B cell (primary cell): ENCODE measurements around the gene RAB10. TPM values are rescaled to one million over a fixed set of nuclear protein-coding genes. Genes with fewer than 3 reads are reported as not detected.

Source experiments
- ATAC-seq: fragments of 200-7000 bp; cut with Tn5 transposase; one replicate; pipeline ENCODE4 v1.10.0; 2021; ENCODE audit warnings: low read depth, mild to moderate bottlenecking, moderate number of reproducible peaks, moderate library complexity
- CTCF ChIA-PET: fragments of 350-600 bp; sonication (Branson Sonifier 250); formaldehyde crosslinking; loops from one replicate; lab custom pipeline; 2021; ENCODE audit warnings: antibody characterized with exemption, inconsistent platforms; lab: Charles Lee
- POLR2A ChIA-PET: fragments of 350-600 bp; sonication (Branson Sonifier 250); formaldehyde crosslinking; loops from one replicate; lab custom pipeline; 2021; ENCODE audit warnings: antibody characterized with exemption; lab: Charles Lee
- DNase-seq: peaks from one replicate; pipeline ENCODE4 v3.0.0; 2013
- H2AFZ ChIP-seq: 2 replicates; pipeline ENCODE4 v1.6.1; 2012; ENCODE audit warnings: mild to moderate bottlenecking, low read depth, low read length; ENCODE audit not compliant: insufficient read depth, poor library complexity, severe bottlenecking
- H3K27ac ChIP-seq, 2 donors: 1 replicate in 1 of 2; 2 replicates in 1 of 2; pipeline ENCODE4 v1.5.1; 2012 to 2013; ENCODE audit warnings: low read length in 2 of 2, mild to moderate bottlenecking in 2 of 2, moderate library complexity in 1 of 2
- H3K27me3 ChIP-seq, 4 experiments: fragments of 200-600 bp in 1 of 4; sonication (generic) in 1 of 4; replicated peaks in 1 of 4; 1 replicate in 2 of 4; 2 replicates in 2 of 4; pipeline versions ENCODE4 v1.6.1 to v1.7.0; 2013 to 2016; ENCODE audit warnings: low read length in 3 of 4, mild to moderate bottlenecking in 2 of 4, mixed read lengths in 1 of 4, moderate library complexity in 1 of 4; ENCODE audit not compliant: insufficient read depth in 4 of 4, control insufficient read depth in 3 of 4; ENCODE audit errors: control extremely low read depth in 1 of 4
- H3K36me3 ChIP-seq, 2 experiments: replicated peaks in 1 of 2; 1 replicate in 1 of 2; 2 replicates in 1 of 2; pipeline versions ENCODE4 v1.6.1 to v1.7.1; 2013; ENCODE audit warnings: low read length in 1 of 2; ENCODE audit not compliant: insufficient read depth in 2 of 2, control insufficient read depth in 1 of 2; ENCODE audit errors: control extremely low read depth in 1 of 2, extremely low read depth in 1 of 2
- H3K4me1 ChIP-seq, 2 donors: fragments of 200-600 bp in 1 of 2; sonication (generic) in 1 of 2; 1 replicate in 1 of 2; 2 replicates in 1 of 2; pipeline versions ENCODE4 v1.5.1 to v1.6.1; 2013 to 2017; ENCODE audit warnings: low read length in 2 of 2; ENCODE audit not compliant: control insufficient read depth in 2 of 2, insufficient read depth in 2 of 2
- H3K4me2 ChIP-seq: replicated peaks from 2 replicates; pipeline ENCODE3; 2012; ENCODE audit warnings: mild to moderate bottlenecking, low read depth, low read length; ENCODE audit not compliant: poor library complexity, severe bottlenecking
- H3K4me3 ChIP-seq, 5 experiments: fragments of 200-600 bp in 1 of 5; sonication (generic) in 1 of 5; 1 replicate in 3 of 5; 2 replicates in 2 of 5; pipeline versions ENCODE4 v1.5.1 to v1.7.0; 2011 to 2016; ENCODE audit warnings: low read length in 4 of 5, mild to moderate bottlenecking in 4 of 5, low read depth in 2 of 5, control low read depth in 1 of 5, moderate library complexity in 1 of 5; ENCODE audit not compliant: insufficient read depth in 1 of 5; ENCODE audit errors: control extremely low read depth in 1 of 5, extremely low read depth in 1 of 5
- H3K79me2 ChIP-seq: fragments of 200-600 bp; sonication (generic); one replicate; pipeline ENCODE4 v1.6.0; 2016; ENCODE audit warnings: low read length; ENCODE audit not compliant: control insufficient read depth, insufficient read depth
- H3K9ac ChIP-seq: fragments of 200-600 bp; sonication (generic); 2 replicates; pipeline ENCODE4 v1.6.1; 2017; ENCODE audit warnings: mild to moderate bottlenecking, low read length, moderate library complexity
- H3K9me3 ChIP-seq, 3 donors: one replicate each; pipeline versions ENCODE4 v1.6.1 to v1.7.1; 2013; ENCODE audit warnings: low read length in 2 of 3; ENCODE audit not compliant: control insufficient read depth in 2 of 3, insufficient read depth in 1 of 3; ENCODE audit errors: control extremely low read depth in 1 of 3
- H4K20me1 ChIP-seq: 2 replicates; pipeline ENCODE4 v1.6.0; 2012; ENCODE audit warnings: mild to moderate bottlenecking, low read length; ENCODE audit not compliant: insufficient read depth, control insufficient read depth, poor library complexity, severe bottlenecking
- H3K27ac Mint-ChIP-seq: one replicate; pipeline ENCODE4 v1.8.0; 2021; ENCODE audit warnings: mixed read lengths
- H3K27me3 Mint-ChIP-seq: one replicate; pipeline ENCODE4 v1.8.0; 2021; ENCODE audit warnings: mixed read lengths
- H3K4me1 Mint-ChIP-seq: one replicate; pipeline ENCODE4 v1.8.0; 2021; ENCODE audit warnings: mixed read lengths
- H3K4me3 Mint-ChIP-seq: one replicate; pipeline ENCODE4 v1.8.0; 2021; ENCODE audit warnings: mixed read lengths
- H3K9me3 Mint-ChIP-seq: one replicate; pipeline ENCODE4 v1.8.0; 2022; ENCODE audit warnings: mixed read lengths; ENCODE audit not compliant: insufficient read depth
- EZH2 ChIP-seq: IDR thresholded peaks from 2 replicates; pipeline ENCODE4 v1.6.1; 2012; ENCODE audit warnings: borderline replicate concordance, low read depth, mild to moderate bottlenecking, moderate library complexity, low read length; ENCODE audit not compliant: insufficient read depth, poor library complexity, severe bottlenecking
- WGBS: methylation state at CpG from one replicate; pipeline ENCODE4 v1.1.5; 2013; ENCODE audit warnings: missing lambda C conversion rate; ENCODE audit not compliant: insufficient coverage; 5-methylcytosine and 5-hydroxymethylcytosine counted together
- intact Hi-C: fragments of 100-400 bp; cut with micrococcal nuclease; formaldehyde crosslinking; loops from one replicate; pipeline ENCODE4 v1.10.0; 2022
- polyA plus RNA-seq: library from polyadenylated mRNA; depleted of rRNA; stranded (reverse); fragments of >200 nt; gene quantifications from 2 replicates; pipeline ENCODE4 v1.2.3, GENCODE V29; 2012
- total RNA-seq, 2 donors: library from RNA; stranded (reverse); fragments of 120-200 nt in 1 of 2; gene quantifications; 1 replicate in 1 of 2; 2 replicates in 1 of 2; pipeline versions ENCODE4 v1.2.3 to v1.2.4, GENCODE V29; 2013 to 2022
- TF ChIP-seq, protein P1 (sequence below): fragments of 200-600 bp; IDR thresholded peaks from one replicate; pipeline ENCODE4 v1.8.0; 2022; ENCODE audit warnings: antibody characterized with exemption, mild to moderate bottlenecking

RAB10 gene
- total and polyA plus RNA-seq, 2 donors (not counting 1 experiment from before 2014, with no cell fraction given), result 21.7 to 66.7 TPM

DNA sequence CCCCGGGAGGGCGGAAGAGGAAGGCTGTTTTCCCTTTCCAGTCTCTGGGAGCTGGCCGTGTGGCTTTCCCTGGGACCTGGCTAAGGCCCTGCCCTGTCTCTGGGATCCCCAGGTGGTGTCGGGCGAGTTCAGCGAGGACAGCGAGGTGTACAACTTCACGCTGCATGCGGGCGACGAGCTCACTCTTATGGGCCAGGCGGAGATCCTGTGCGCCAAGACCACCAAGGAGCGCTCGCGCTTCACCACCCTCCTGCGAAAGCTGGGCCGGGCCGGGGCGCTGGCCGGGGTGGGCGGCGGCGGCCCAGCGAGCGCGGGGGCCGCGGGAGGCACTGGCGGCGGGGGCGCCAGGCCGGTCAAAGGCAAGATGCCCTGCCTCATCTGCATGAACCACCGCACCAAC is 150.2 kb downstream of the RAB10 start:
- peaks cover 13 to 18% of the 10 kb centered on the region in 2 donors for H3K4me1 ChIP-seq
- H3K79me2 ChIP-seq, result no peaks in the 10 kb centered on the region
- peak overlapping the region; percentile 21 for H3K27ac Mint-ChIP-seq
- DNase-seq, result no peak
- H3K9me3 ChIP-seq, result peaks cover 0 to 3% (median 0%) of the 10 kb centered on the region in 3 donors
- peak overlapping the region; percentile 97 for H3K4me2 ChIP-seq
- no peaks in the 10 kb centered on the region for H3K9me3 Mint-ChIP-seq
- H3K27me3 ChIP-seq, result peaks cover 0 to 25% (median 6%) of the 10 kb centered on the region in 4 experiments
- peak overlapping the region; percentile 65 for H3K9ac ChIP-seq
- no peak for ATAC-seq
- H3K4me3 Mint-ChIP-seq, result peak overlapping the region; percentile 83
- H4K20me1 ChIP-seq, result no peaks in the 10 kb centered on the region
- no peak overlapping the region for H3K27ac ChIP-seq
- ChIA-PET POLR2A (interaction anchor here (1.0 kb wide), 1 partner anchor 15 kb away, joined by 3 read pairs; no protein-coding TSS in a partner anchor), CTCF (interaction anchor here (0.8 to 2.3 kb wide), 11 partner anchors 9 to 152 kb away, joined by 3 to 9 read pairs (median 4); partner anchors contain the start of genes GAREM2, HADHA and HADHB)
- no peaks in the 10 kb centered on the region for H3K36me3 ChIP-seq
- intact Hi-C loops, result loop anchor here (5.0 kb wide), 1 partner anchor 152 kb away; the partner anchor contains the start of gene RAB10
- TF ChIP-seq, protein P1, sequence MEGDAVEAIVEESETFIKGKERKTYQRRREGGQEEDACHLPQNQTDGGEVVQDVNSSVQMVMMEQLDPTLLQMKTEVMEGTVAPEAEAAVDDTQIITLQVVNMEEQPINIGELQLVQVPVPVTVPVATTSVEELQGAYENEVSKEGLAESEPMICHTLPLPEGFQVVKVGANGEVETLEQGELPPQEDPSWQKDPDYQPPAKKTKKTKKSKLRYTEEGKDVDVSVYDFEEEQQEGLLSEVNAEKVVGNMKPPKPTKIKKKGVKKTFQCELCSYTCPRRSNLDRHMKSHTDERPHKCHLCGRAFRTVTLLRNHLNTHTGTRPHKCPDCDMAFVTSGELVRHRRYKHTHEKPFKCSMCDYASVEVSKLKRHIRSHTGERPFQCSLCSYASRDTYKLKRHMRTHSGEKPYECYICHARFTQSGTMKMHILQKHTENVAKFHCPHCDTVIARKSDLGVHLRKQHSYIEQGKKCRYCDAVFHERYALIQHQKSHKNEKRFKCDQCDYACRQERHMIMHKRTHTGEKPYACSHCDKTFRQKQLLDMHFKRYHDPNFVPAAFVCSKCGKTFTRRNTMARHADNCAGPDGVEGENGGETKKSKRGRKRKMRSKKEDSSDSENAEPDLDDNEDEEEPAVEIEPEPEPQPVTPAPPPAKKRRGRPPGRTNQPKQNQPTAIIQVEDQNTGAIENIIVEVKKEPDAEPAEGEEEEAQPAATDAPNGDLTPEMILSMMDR, result no peak
- TF ChIP-seq EZH2, result no peak
- WGBS, result 73% methylated on average over 34 of the region's 34 CpGs
- H3K27me3 Mint-ChIP-seq, result peaks cover 16% of the 10 kb centered on the region
- H3K4me1 Mint-ChIP-seq, result peaks cover 23% of the 10 kb centered on the region
- peak overlapping the region; percentile 90 for H2AFZ ChIP-seq
- H3K4me3 ChIP-seq, result peak overlapping the region in 4 of 5 experiments; percentile 46 to 59 (median 54)
